Activated naive CD8-positive, alpha-beta T cell treated with anti-CD3 and anti-CD28 coated beads, Interleukin-2, amount 10 ng/mL, durations not matched to agents 7 days and 5 days (primary cell): Measurements from ENCODE around the gene GFRA1. TPM values are rescaled to one million over a fixed set of nuclear protein-coding genes. Genes with fewer than 3 reads are reported as not detected.

Experiments
- ATAC-seq: fragments of 150-1000 bp; cut with Tn5 transposase; one replicate; pipeline ENCODE4 v1.10.0; 2021; ENCODE audit warnings: low read depth, moderate library complexity
- POLR2A ChIA-PET: fragments of 350-600 bp; sonication (Branson Sonifier 250); formaldehyde crosslinking; loops from one replicate; lab custom pipeline; 2021; ENCODE audit warnings: antibody characterized with exemption; lab: Charles Lee
- DNase-seq: peaks from one replicate; pipeline ENCODE4 v3.0.0; 2021
- H3K27ac Mint-ChIP-seq: one replicate; pipeline ENCODE4 v1.8.0; 2022; ENCODE audit warnings: mild to moderate bottlenecking, mixed read lengths
- H3K27me3 Mint-ChIP-seq: one replicate; pipeline ENCODE4 v1.8.0; 2022; ENCODE audit warnings: mild to moderate bottlenecking, moderate library complexity, mixed read lengths
- H3K36me3 Mint-ChIP-seq: one replicate; pipeline ENCODE4 v1.8.0; 2021; ENCODE audit warnings: mild to moderate bottlenecking, mixed read lengths
- H3K4me1 Mint-ChIP-seq: one replicate; pipeline ENCODE4 v1.8.0; 2021; ENCODE audit warnings: mixed read lengths
- H3K4me3 Mint-ChIP-seq: one replicate; pipeline ENCODE4 v1.8.0; 2022; ENCODE audit warnings: mild to moderate bottlenecking, moderate library complexity, mixed read lengths
- H3K9me3 Mint-ChIP-seq: one replicate; pipeline ENCODE4 v1.8.0; 2021; ENCODE audit warnings: mixed read lengths
- total RNA-seq, 2 experiments: library from RNA; stranded (reverse); gene quantifications; one replicate each; pipeline ENCODE4 v1.2.3, GENCODE V29; 2021

GFRA1 gene, protein sequence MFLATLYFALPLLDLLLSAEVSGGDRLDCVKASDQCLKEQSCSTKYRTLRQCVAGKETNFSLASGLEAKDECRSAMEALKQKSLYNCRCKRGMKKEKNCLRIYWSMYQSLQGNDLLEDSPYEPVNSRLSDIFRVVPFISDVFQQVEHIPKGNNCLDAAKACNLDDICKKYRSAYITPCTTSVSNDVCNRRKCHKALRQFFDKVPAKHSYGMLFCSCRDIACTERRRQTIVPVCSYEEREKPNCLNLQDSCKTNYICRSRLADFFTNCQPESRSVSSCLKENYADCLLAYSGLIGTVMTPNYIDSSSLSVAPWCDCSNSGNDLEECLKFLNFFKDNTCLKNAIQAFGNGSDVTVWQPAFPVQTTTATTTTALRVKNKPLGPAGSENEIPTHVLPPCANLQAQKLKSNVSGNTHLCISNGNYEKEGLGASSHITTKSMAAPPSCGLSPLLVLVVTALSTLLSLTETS
- not detected for total RNA-seq

DNA sequence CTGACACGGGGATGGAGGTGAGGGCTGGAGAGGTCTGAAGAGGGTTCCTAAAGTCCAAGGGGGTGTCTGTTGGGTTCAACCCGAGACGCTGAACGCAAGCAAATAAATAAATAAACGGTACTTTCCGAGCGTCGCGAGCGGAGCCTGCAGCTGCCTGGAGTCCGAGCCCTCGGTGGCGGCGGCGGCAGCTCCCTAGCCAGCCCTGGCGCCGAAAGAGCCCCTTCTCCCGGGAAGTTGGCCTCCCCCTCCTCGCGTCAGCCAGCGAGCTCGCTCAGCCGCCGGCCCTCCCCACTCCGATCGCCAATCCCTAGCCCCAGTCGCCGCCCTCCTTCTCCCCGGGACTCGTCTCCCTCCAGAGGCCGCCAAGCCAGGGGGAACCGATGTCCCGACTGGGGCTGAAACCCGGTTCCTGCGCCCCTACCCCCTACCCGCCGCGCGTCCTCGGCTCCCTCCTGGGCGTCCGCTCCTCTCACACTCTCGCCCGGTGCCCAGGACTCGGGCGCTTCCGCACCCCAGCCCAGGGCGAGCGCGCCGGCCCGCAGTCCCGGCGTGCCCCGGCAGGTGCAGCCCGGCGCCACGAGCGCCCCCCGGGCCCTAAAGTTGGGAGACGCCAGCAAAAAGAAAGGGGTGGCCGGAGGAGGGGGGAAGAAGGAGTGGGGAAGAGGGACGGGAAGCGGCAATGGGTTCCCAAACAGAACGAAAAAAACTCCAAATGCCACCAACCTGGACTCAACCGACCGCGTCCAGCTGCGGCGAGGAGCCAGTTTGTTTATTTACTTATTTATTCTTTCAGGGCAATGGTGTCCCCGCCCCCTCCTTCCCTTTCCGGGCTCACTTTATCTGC, at the start of gene GFRA1:
TSS of gene GFRA1 (minus strand) at position 767 of the 844 bp plus-strand sequence. CDS start 1,177 bp downstream, outside the sequence.
- ATAC-seq (no peak), DNase-seq (peak; percentile 29)
- Mint-ChIP-seq H3K4me3 (peak within 1 kb of the TSS; percentile 77), H3K36me3 (peaks cover 1% of the 10 kb centered on the region), H3K4me1 (peaks cover 7% of the 10 kb centered on the region), H3K27ac (no peak within 1 kb of the TSS), H3K27me3 (peaks cover 70% of the 10 kb centered on the region), H3K9me3 (no peaks in the 10 kb centered on the region)
- POLR2A ChIA-PET, result no interaction called here

DNA sequence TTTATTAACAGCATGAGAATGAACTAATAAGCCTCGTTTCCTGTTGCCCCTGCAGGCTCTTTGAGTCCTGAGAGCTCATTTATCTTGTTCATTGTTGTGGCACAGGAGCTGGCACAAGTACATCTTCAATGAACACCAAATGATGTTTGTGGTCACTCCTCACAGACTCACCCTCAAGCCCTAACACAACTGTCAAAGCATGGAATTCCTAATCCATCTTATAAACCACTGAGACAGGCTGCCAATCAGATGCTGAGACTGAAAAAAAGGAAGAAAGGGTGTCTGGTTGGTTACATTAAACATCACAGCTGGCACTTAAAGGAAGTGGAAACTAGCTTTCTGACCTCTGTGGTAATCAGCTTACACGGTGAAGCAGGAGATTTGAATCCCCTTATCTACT, 43.5 kb upstream of the GFRA1 start:
- Mint-ChIP-seq H3K4me1 (peaks cover 2% of the 10 kb centered on the region), H3K36me3 (no peaks in the 10 kb centered on the region), H3K27me3 (peaks cover 3% of the 10 kb centered on the region), H3K9me3 (no peaks in the 10 kb centered on the region), H3K27ac (no peak overlapping the region), H3K4me3 (no peak overlapping the region)
- ATAC-seq (no peak), DNase-seq (no peak)
- POLR2A ChIA-PET, result no interaction called here

DNA sequence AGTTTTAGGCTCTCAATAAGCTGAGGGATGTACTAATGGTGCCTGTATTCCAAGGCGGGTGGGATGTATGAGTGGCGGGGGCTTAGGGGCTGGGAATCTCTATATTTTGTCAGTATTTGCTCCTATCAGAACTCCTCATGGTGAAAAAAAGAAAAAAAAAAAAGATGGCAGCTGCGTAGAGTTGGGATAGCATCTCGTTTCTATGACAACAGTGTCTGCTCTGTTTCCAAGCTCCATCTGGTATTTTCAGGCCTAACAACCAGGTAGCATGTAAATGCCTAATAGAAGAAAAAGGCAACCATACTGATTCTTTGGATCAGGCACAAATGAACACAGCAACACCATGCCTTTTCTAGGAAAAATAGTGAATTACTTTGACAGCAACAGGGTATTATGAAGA, 39.5 kb upstream of the GFRA1 start:
- no peak overlapping the region for H3K27ac Mint-ChIP-seq
- no peak for DNase-seq
- peaks cover 3% of the 10 kb centered on the region for H3K27me3 Mint-ChIP-seq
- ATAC-seq, result no peak
- H3K9me3 Mint-ChIP-seq, result no peaks in the 10 kb centered on the region
- no peak overlapping the region for H3K4me3 Mint-ChIP-seq
- POLR2A ChIA-PET, result no interaction called here
- H3K4me1 Mint-ChIP-seq, result peaks cover 2% of the 10 kb centered on the region
- no peaks in the 10 kb centered on the region for H3K36me3 Mint-ChIP-seq

DNA sequence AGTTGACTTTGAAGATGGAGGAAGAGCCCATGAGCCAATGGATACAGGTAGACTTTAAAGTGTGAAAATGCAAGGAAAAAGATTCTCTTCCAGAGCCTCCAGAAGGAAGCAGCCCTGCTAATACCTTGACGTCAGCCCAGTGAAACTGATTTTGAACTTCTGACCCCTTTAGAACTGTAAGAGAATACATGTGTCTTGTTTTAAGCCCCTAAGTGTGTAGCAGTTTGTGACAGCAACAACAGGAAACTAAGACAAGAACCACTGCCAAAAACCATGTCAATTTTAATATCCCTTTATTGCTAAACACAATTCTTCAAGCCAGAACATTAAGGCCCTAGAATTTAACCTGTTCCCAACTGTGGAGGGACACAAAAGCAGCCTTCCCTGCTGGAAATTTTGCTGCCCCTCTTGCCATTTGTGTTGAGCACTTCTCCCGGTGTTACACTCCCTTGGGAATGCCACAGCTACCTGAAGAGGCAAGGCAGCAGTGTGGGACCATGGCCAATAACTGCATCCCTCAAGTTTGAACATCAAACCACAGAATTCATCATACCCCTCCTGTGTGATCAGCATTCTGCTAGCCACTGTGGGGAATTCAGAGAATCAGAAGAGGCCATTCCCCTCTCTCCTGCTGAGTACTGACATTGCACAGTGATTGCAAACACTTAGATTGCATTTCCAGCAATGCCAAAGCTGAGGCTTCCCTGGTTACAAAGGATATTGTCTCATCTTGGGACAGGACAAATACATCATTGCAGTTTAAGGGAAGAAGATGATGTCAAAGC, 38.9 kb upstream of the GFRA1 start:
- Mint-ChIP-seq H3K4me3 (no peak overlapping the region), H3K9me3 (no peaks in the 10 kb centered on the region), H3K27me3 (peaks cover 3% of the 10 kb centered on the region), H3K36me3 (no peaks in the 10 kb centered on the region), H3K27ac (no peak overlapping the region), H3K4me1 (peaks cover 2% of the 10 kb centered on the region)
- POLR2A ChIA-PET, result no interaction called here
- ATAC-seq (no peak), DNase-seq (no peak)

DNA sequence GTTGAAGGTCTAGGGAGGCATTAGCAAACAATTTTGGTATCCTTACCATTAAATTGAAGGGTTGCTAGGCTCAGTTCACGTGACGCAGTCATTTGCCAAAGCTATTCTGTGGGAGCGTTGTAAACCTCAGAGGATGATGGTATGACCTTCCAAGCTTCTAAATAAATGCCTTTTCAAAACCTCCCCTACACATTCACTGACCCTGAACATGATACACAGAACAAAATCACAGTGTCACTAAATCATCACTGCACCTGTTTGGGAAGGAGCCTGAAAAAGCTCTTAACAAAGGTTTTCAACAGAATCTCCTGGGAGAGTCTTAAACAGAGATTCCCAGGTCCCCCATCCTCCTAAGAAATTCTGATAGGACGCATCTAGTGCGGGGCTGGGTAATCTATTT, 38.0 kb upstream of the GFRA1 start:
- no peaks in the 10 kb centered on the region for H3K36me3 Mint-ChIP-seq
- H3K9me3 Mint-ChIP-seq, result no peaks in the 10 kb centered on the region
- POLR2A ChIA-PET, result no interaction called here
- no peak overlapping the region for H3K27ac Mint-ChIP-seq
- no peak overlapping the region for H3K4me3 Mint-ChIP-seq
- ATAC-seq, result no peak
- H3K27me3 Mint-ChIP-seq, result peaks cover 3% of the 10 kb centered on the region
- H3K4me1 Mint-ChIP-seq, result no peaks in the 10 kb centered on the region
- DNase-seq, result no peak

DNA sequence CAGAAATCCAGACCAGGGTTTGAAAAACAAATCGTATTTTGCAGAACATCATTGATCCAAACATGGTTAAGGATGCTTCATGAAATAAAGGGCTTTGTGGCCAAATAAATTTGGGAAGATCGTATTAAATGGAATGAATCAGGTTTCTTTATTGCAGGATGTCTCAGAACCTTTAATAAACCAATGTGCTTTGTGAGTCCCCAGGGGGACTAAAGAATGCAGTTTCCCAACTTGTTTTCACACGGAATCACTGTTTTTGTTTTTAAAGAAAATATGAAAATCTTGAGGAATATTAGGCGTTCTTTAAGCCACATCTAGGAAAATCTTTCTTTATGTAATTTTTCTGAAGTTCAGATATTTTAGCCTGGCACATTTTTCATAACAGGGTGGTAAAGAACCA, 34.4 kb upstream of the GFRA1 start:
- no peak overlapping the region for H3K4me3 Mint-ChIP-seq
- H3K36me3 Mint-ChIP-seq, result no peaks in the 10 kb centered on the region
- no peaks in the 10 kb centered on the region for H3K4me1 Mint-ChIP-seq
- H3K9me3 Mint-ChIP-seq, result peaks cover 4% of the 10 kb centered on the region
- H3K27me3 Mint-ChIP-seq, result peaks cover 3% of the 10 kb centered on the region
- no peak overlapping the region for H3K27ac Mint-ChIP-seq
- no peak for DNase-seq
- POLR2A ChIA-PET, result no interaction called here
- ATAC-seq, result no peak

DNA sequence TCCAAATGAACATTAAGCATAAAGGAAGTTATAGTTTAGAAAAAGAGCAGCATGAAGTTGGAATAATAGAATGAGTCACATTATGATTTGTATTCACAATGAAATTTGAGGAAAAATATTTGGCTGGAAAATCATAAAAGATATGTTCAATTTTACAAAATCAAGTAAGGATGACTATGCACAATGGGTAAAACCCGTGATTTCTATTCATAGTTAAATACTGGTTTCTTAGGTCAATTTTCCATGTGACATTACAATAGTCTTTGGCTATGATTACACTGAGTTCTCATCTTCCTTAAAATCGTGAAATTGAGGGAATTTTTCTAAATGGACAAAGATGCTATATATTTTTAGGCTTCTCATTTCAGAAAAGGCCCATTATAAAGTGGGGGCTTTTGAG, 33.8 kb upstream of the GFRA1 start:
- Mint-ChIP-seq H3K9me3 (peaks cover 4% of the 10 kb centered on the region), H3K36me3 (no peaks in the 10 kb centered on the region), H3K27me3 (peaks cover 3% of the 10 kb centered on the region), H3K4me1 (no peaks in the 10 kb centered on the region), H3K27ac (no peak overlapping the region), H3K4me3 (no peak overlapping the region)
- ATAC-seq (no peak), DNase-seq (no peak)
- POLR2A ChIA-PET, result no interaction called here

DNA sequence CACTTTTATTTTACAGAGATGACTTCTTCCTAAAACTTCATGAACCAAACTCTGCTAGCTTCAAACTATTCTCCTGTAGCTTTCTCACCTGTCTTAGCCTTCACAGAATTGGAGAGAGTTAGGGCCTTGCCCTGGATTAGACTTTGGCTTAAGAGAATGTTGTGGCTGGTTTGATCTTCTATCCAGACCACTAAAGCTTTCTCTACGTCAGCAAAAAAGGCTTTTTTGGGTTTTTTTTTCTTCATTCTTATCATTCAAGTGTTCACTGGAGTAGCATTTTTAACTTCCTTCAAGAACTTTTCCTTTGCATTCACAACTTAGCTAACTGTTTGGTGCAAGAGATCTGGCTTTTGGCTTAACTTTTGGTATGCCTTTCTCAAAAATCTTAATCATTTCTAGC, 31.9 kb upstream of the GFRA1 start:
- no peaks in the 10 kb centered on the region for H3K4me1 Mint-ChIP-seq
- peaks cover 3% of the 10 kb centered on the region for H3K27me3 Mint-ChIP-seq
- no peaks in the 10 kb centered on the region for H3K36me3 Mint-ChIP-seq
- ATAC-seq (no peak), DNase-seq (no peak)
- POLR2A ChIA-PET, result no interaction called here
- peaks cover 5% of the 10 kb centered on the region for H3K9me3 Mint-ChIP-seq
- no peak overlapping the region for H3K27ac Mint-ChIP-seq
- no peak overlapping the region for H3K4me3 Mint-ChIP-seq

DNA sequence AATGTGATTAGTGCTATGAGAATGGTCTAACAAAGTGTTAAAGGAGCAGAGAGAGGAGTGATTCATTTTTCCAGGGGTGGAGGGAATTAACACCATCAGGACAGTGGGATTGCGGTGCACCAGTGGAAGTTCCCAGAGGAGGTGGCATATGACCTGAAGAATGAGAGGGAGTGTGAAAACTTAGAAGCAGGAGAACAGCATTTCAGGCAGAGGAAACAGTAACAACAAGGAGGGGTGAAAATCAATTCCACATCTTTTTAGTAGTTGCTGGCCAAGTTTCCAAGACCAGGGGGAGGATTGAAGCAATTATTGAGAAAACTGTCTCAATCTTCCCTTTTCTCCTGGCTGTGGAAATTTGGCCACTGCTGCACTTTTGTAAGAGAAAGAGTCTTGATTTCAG, 27.5 kb upstream of the GFRA1 start:
- Mint-ChIP-seq H3K27ac (no peak overlapping the region), H3K27me3 (no peaks in the 10 kb centered on the region), H3K36me3 (no peaks in the 10 kb centered on the region), H3K4me1 (no peaks in the 10 kb centered on the region), H3K9me3 (peaks cover 5% of the 10 kb centered on the region), H3K4me3 (no peak overlapping the region)
- POLR2A ChIA-PET, result no interaction called here
- ATAC-seq (no peak), DNase-seq (no peak)

DNA sequence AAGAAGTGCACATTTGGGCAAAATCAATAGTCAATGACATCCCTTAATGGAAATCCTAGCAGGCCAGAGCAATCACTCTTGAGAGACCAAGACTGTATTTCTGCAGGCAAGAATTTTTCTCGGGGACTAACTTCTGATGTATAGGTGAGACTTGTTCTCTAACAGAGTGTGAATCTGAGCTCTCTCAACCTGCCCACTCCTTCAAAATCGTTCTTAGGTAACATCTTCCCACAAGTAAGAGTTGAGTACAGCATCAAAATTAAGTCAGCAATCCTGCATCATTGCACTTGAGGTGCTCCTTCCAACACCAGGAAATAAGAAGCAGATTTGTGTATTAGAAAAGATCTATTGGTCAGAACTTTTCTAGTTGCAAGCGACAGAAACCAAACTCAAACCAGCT, 25.6 kb upstream of the GFRA1 start:
- peaks cover 5% of the 10 kb centered on the region for H3K9me3 Mint-ChIP-seq
- no peaks in the 10 kb centered on the region for H3K36me3 Mint-ChIP-seq
- H3K27ac Mint-ChIP-seq, result no peak overlapping the region
- POLR2A ChIA-PET, result no interaction called here
- no peak overlapping the region for H3K4me3 Mint-ChIP-seq
- H3K4me1 Mint-ChIP-seq, result no peaks in the 10 kb centered on the region
- DNase-seq (no peak), ATAC-seq (no peak)
- H3K27me3 Mint-ChIP-seq, result peaks cover 1% of the 10 kb centered on the region

DNA sequence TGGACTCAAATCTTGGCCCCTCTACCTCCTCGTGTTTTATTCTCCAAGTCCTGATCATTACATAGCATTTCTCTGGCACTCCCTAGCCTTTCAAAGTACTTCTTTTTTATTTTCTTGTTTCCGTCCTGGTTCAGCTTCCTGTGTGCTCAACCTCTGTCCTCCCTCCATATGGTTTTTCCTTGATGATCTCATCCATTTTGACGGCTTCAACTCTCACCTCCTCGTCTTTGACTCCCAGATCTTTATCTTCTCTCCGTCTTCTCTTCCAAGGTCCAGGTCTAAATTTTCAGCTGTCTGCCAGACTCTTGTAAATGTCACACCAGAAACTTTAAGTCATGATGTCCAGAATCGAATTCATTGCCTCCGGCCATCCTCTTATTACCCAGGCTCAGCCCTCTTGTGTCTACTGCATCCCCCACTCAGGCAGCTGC, 23.3 kb upstream of the GFRA1 start:
- Mint-ChIP-seq H3K27me3 (peaks cover 1% of the 10 kb centered on the region), H3K4me3 (no peak overlapping the region), H3K36me3 (no peaks in the 10 kb centered on the region), H3K9me3 (peaks cover 2% of the 10 kb centered on the region), H3K27ac (no peak overlapping the region), H3K4me1 (no peaks in the 10 kb centered on the region)
- ATAC-seq (no peak), DNase-seq (no peak)
- POLR2A ChIA-PET, result no interaction called here

DNA sequence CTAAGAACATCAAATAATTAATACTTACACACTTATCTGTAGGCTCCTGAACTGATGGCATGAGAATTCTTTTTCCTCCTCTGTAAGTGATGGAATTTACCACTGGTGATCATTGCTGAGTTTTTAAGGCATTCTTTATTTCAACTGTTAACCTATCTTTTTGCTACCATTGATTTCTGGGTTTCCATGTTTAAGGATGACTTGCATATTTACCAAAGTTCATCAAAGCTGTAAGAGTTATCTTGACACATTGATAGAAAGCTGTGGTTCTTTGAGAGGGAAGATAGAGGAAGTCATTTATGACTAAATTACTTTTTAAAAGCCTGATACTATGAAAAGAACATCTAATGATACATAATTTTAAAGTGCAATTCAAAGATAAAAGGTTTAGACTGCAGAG, 19.5 kb upstream of the GFRA1 start:
- no peaks in the 10 kb centered on the region for H3K4me1 Mint-ChIP-seq

DNA sequence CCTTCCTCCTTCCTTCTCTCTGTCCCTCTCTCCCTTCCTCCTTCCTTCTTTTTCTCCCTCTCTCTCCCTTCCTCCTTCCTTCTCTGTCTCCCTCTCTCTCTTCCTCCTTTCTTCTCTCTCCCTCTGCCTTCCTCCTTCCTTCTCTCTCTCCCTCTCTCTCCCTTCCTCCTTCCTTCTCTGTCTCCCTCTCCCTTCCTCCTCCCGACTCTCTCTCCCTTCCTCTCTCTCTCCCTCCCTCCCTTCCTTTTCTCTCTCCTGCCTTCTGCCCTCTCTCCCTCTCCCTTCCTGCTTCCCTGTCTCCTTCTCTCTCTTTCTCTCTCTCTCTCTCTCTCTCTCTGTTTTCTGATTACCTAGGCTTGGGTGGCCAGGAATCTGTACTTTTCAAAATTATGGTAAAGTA, 16.6 kb upstream of the GFRA1 start:
- Mint-ChIP-seq H3K4me1 (peaks cover 2% of the 10 kb centered on the region), H3K4me3 (no peak overlapping the region), H3K9me3 (no peaks in the 10 kb centered on the region), H3K27ac (no peak overlapping the region), H3K36me3 (no peaks in the 10 kb centered on the region), H3K27me3 (peaks cover 4% of the 10 kb centered on the region)
- DNase-seq, result no peak
- POLR2A ChIA-PET, result no interaction called here
- no peak for ATAC-seq

More for the DNA sequence above, 19.5 kb upstream of the GFRA1 start:
- Mint-ChIP-seq H3K36me3 (no peaks in the 10 kb centered on the region), H3K27ac (no peak overlapping the region), H3K27me3 (peaks cover 4% of the 10 kb centered on the region), H3K4me3 (no peak overlapping the region), H3K9me3 (no peaks in the 10 kb centered on the region)
- ATAC-seq (no peak), DNase-seq (no peak)
- POLR2A ChIA-PET, result no interaction called here
